A549 (cell line): ENCODE results near the gene ADGRG6.

Experiments used
- BCL3 ChIP-seq: fragments of >200 bp; sonication (Bioruptor Twin); formaldehyde crosslinking; IDR thresholded peaks from 3 replicates; pipeline ENCODE4 v1.6.1; 2016
- CTCF ChIP-seq: fragments of >200 bp; sonication (Bioruptor Twin); formaldehyde crosslinking; IDR thresholded peaks from 3 replicates; pipeline ENCODE4 v1.5.1; 2016
- EHMT2 ChIP-seq: fragments of 200-600 bp; sonication (generic); IDR thresholded peaks from 2 replicates; pipeline ENCODE4 v1.6.1; 2016; ENCODE audit warnings: antibody characterized with exemption, low read depth, mild to moderate bottlenecking, moderate library complexity
- ELK1 ChIP-seq: fragments of 150-350 bp; IDR thresholded peaks from 2 replicates; pipeline ENCODE4 v1.6.1; 2014; ENCODE audit warnings: low read depth, mild to moderate bottlenecking, low read length
- HOXB13 ChIP-seq: fragments of 250-450 bp; sonication (Bioruptor Pico); IDR thresholded peaks from 2 replicates; pipeline ENCODE4 v1.5.0; 2020; ENCODE audit warnings: low read depth, mild to moderate bottlenecking, moderate library complexity
- MAX ChIP-seq: IDR thresholded peaks from 2 replicates; pipeline ENCODE4 v1.6.1; 2012
- POLR2A ChIP-seq: IDR thresholded peaks from 2 replicates; pipeline ENCODE4 v1.6.1; 2012; ENCODE audit warnings: mild to moderate bottlenecking, low read length
- USF2 ChIP-seq: fragments of 450-650 bp; IDR thresholded peaks from 2 replicates; pipeline ENCODE4 v1.6.1; 2014; ENCODE audit warnings: antibody characterized with exemption

GRCh38 chr6:142404751-142405150 is 102.9 kb downstream of the ADGRG6 start:
- TF ChIP-seq HOXB13 (CRISPR knock-in tag) = no peak
- TF ChIP-seq CTCF = no peak
- TF ChIP-seq ELK1 = no peak
- TF ChIP-seq BCL3 = no peak
- no peak for TF ChIP-seq EHMT2
- no peak for TF ChIP-seq POLR2A
- no peak for TF ChIP-seq USF2
- TF ChIP-seq MAX = no peak
